HL-60 (cell line): Measurements from ENCODE around the gene MYO1D.

Experiments
- CTCF ChIP-seq: IDR thresholded peaks from one replicate; pipeline ENCODE4 v1.5.1; 2011; ENCODE audit warnings: low read length, control low read depth, inconsistent platforms; ENCODE audit not compliant: insufficient read depth
- GABPA ChIP-seq: IDR thresholded peaks from 2 replicates; pipeline ENCODE4 v1.6.1; 2012; ENCODE audit warnings: low read depth
- POLR2AphosphoS5 ChIP-seq: IDR thresholded peaks from 2 replicates; pipeline ENCODE4 v1.6.1; 2012; ENCODE audit warnings: low read depth
- REST ChIP-seq: IDR thresholded peaks from 2 replicates; pipeline ENCODE4 v1.6.1; 2012; ENCODE audit warnings: low read depth; ENCODE audit not compliant: insufficient replicate concordance
- SPI1 ChIP-seq: IDR thresholded peaks from 2 replicates; pipeline ENCODE4 v1.6.1; 2012; ENCODE audit warnings: low read depth, mild to moderate bottlenecking, borderline replicate concordance

GRCh38 chr17:32518646-32519227 is 358.2 kb downstream of the MYO1D start:
- no peak for TF ChIP-seq CTCF
- no peak for TF ChIP-seq REST
- no peak for TF ChIP-seq POLR2AphosphoS5
- no peak for TF ChIP-seq GABPA
- TF ChIP-seq SPI1: no peak
